NCI-H2081 treated with DMSO at 0.1 percent for 48 hours (cell line): ENCODE results near the gene TMEM45A.

Experiments used
- DNase-seq: peaks from one replicate; lab custom pipeline; 2025; lab: John Stamatoyannopoulos, UW

Gene TMEM45A

GRCh38 chr3:100613721-100614390 lies 121.4 kb downstream of the TMEM45A start:
- DNase-seq: no peak

DNA sequence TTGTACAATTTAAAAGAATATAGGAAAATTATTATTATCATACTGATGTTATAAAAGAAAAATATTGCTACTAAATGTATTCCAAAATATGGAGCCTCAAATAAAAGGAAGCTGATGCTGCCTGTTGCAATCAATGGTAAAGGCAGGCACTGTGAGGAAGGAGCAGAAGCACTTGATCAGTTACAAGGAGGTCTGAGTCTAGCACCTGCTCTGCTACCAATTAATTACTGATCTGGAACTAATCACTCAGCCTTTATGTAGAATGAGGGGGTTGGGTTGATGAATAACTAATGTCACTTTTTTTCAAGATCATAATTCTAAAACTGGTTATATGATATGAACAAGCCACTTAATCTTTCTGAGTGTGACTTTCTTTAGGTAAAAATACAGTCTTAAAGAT lies 122.5 kb downstream of the TMEM45A start:
- DNase-seq: no peak

DNA sequence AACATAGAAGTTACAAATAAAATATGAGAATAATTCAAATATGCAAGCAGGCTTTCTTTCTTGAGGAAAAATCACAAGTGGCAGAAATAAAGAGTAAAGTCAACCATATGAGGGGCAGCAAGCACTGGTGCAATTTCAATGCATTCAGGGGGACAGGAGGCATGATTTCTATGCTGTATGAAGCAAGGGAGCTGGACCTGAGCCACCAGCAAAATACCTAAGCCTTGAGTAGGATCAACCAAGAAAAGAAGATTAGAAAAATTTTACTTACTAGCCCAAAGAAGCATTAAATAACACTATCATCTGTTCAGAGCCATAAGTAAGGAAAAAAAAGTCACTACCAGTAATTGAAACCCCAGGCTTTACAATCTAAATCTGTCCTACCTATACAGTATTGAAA lies 123.3 kb downstream of the TMEM45A start:
- DNase-seq: no peak

- DNase-seq: no peak
These were observed 128.8 kb downstream of the TMEM45A start for GRCh38 chr3:100621251-100621650.
